Measurements from ENCODE around the gene ACP3.
A peak's percentile ranks its signal among the peaks of the same experiment; 100 is the strongest.

ACP3 gene

DNA sequence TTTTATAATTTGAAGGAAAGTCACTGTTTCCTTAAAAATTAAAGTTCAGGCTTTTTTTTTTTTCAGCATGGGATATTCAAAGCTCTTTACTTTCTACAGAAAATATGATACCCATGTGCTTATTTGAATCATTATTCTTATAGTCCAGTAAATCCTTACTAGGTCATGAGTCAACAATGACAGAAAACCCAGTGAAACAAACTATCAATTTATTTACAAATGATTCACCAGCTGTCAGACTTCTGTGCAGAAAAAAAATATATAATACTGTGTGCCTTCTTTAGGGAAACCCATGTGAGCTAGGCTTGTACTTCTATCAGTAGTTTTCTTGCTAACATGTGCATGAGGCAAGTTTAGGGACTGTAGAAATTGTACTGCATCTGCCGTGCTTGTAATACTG is 1.2 kb downstream of the ACP3 start:
- FAIRE-seq = no peak

DNA sequence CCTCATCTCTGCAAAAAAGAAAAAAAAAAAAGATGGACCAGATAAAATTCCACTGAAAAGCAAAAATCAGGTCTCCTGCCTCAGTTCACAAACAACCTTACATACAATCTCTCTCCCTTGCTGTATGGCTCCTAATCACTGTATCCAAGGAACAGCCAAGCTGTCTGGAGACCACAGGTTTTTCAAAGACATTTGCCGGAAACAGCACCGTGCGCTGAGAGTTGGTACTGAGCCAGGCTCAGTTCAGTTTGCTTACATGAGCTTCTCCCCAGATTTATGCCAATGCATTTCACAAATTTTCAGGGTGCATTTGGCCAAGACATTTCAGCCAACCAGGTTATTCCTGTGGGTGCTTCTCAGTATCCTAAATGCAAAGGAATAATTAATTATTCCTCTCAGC is 4.1 kb downstream of the ACP3 start:
- FAIRE-seq = no peak

DNA sequence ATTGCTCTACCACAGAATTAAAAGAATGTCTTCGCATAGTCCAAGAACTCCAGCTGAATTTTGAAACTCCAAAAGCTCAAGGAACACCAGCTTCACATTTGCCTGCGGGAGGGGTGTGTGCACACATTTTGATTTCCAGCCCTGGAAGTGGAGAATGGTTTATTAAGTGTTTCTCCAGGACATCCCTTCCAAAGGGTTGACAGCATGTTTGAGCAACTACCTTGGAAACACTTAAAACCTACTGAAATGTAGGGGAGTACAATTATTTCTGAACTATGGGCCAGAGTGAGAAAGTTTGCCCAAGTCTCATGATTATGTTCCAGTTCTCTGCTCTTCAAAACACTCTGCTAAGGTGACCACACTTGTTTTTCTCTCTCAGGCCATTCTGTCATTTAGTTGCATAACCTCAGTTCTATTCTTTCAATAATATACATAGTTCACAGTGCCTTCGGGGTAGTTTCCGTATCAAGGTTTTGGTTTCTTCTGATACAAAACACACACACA is 7.9 kb downstream of the ACP3 start:
- no peak for FAIRE-seq

DNA sequence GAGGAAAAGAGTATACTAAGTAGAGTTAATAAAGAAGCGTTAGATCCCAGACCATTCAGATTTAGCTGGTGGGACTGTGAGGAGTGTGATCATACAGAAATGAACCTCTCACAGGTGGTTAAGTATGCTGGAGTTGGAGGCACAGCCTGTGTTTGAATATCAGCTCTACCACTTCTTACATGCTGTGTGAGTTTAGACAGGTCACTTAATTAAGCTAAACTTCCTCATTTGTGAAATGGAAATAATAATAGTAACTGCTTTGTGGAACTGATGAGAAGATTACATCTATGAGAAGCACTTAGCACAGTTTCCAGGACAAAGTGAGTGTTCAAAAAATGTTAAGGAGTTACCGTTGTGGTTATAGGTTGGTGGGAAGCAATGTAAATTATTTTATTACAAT is 8.4 kb downstream of the ACP3 start:
- no peak for FAIRE-seq

DNA sequence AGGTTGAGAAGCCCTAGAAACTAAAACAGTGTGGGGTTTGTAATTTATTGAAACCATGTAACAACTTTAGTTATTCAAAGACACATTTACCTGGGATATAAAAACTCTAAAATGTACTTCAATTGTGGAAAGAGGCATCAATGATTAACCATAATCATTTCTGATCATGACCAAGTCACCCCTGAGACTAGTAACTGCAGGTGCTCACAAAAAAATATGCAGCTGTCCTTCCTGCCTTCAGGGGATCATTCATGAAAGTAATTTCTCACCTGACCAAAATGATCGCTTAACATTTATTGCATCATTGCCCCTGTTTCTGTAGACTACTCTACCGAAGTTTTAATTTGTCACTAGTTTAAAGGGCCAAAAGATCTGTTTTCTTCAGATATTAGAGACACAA is 9.0 kb downstream of the ACP3 start:
- no peak for FAIRE-seq

DNA sequence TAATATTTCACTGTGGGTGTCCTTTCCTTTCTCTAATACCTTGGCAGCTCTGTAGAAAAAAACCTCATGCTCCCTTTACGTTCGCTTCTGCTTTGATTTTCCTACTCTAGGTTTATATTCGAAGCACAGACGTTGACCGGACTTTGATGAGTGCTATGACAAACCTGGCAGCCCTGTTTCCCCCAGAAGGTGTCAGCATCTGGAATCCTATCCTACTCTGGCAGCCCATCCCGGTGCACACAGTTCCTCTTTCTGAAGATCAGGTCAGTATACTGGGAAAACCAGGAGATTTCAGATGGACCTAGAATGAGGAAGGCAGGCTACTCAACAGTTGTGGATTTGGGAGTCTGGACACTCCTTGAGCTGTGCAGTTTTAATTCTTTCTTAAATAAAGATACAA is 14.9 kb downstream of the ACP3 start:
- FAIRE-seq = no peak

DNA sequence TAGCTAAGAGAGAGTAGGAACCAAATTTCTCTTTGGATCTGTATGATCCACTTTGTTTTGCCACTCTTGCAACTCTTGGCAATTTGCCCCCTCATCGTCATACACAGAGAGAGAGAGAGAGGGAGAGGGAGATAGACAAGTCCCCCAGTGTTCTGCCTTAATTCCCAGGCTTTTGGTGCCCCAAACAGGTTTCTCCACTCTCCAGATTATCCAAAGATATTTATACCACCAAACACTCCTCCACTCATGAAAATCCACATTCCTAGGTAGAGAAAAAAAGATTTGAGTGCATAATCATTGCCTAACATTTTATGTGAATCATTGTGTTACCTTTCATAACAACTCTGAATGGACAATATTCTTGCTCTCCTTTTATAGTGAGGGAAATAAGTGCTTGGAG is 15.3 kb downstream of the ACP3 start:
- FAIRE-seq = no peak

DNA sequence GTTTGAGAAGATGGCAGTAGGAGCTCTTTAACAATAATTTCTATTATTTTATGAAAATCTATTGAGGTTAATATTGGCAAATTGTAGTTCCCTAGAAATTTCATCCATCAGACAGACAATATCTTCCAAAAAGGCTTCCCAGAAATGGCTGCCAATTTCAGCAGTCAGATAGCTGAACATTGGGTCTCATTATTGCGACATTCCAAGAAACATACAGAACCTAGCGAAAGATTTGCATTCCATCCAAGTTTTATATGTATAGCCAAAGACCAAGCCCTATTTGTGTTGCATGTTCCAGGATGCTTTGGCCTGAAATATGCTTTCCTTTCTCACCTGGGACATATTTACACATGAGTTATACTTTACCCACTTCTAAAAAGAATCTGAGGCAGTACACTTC is 24.5 kb downstream of the ACP3 start:
- no peak for FAIRE-seq

DNA sequence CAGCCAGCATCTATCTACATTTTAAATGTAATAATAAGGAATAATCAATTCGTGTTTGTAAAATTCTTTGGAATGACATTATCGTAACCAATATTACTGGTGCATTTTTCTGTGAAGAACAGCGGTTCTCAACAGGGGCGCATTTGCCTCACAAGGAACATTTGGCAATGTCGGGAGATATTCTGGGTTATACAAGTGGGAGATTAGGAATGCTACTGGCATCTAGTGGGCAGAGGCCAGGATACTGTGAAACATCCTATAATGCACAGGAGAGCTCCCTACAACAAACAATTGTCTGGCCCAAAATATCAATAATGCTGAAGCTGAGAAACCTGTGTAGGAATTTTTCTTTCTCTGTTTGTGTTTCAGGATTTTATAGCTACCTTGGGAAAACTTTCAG is 25.0 kb downstream of the ACP3 start:
- FAIRE-seq = no peak

DNA sequence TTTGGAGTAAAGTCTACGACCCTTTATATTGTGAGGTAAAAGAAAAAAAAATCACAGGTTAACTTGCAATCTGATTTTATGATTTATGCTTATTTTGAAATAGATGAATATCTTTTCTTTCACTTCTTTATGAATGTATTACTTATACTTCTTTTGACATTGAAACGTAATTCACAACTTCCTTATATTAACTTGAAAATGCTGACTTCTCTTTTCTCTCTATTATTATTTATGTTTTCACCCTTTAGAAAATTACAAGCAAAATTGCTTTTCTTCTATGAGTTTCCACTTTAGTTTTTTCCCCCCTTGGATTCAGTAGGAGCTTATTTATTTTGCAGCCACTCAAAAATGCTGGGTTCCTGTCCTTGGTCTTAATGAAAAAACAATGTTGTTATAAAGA is 25.4 kb downstream of the ACP3 start:
- FAIRE-seq = no peak

DNA sequence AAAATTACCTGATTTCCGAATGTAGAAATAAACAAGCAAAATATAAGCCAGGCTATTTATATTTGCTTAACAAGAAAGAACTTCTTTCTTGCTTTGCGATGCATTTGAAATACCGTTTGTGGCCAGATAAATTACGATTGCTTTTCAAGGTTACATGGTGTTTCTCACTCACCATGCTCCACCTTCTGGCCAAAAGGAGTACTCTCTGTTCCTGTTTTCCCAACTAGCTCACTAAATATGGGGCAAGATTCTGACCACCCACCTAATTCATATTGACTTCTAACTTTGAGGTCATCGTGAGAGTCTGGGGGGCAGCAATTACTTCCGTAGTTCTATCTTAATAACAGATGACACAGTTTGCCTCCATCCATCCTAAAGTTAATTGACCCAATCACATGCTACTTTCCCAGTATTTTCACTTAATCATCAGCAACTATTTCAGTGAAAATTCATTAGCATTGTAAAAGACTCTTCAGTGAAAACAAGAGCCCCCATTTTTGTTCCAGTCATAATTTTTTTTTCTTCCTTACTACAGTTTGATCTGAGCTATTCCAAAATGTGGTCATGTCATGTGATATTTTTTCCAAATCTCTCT is 25.9 kb downstream of the ACP3 start:
- peak; percentile 85 for FAIRE-seq

DNA sequence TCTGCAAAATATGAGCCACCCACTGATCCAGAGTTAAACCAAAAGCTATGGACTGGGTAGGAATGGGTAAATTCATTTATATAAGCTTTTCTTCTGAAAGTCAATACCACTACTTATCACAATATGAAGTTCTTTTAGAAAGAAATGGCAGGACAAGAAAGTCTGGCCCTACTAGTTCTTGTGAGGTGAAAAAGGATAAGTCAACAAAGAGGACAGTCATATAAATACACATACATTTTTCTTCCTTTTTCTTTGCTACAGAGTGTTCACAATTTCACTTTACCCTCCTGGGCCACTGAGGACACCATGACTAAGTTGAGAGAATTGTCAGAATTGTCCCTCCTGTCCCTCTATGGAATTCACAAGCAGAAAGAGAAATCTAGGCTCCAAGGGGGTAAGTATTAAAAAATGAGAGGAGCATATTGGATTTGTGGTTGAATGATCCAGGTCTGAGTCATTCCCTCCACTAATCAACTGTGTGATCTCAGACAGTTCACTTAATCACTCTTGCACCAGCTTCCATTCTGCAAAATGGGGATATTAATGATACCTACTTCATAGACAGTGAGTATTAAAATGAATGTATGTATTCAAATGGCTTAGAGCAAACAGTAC is 27.6 kb downstream of the ACP3 start:
- FAIRE-seq = no peak

DNA sequence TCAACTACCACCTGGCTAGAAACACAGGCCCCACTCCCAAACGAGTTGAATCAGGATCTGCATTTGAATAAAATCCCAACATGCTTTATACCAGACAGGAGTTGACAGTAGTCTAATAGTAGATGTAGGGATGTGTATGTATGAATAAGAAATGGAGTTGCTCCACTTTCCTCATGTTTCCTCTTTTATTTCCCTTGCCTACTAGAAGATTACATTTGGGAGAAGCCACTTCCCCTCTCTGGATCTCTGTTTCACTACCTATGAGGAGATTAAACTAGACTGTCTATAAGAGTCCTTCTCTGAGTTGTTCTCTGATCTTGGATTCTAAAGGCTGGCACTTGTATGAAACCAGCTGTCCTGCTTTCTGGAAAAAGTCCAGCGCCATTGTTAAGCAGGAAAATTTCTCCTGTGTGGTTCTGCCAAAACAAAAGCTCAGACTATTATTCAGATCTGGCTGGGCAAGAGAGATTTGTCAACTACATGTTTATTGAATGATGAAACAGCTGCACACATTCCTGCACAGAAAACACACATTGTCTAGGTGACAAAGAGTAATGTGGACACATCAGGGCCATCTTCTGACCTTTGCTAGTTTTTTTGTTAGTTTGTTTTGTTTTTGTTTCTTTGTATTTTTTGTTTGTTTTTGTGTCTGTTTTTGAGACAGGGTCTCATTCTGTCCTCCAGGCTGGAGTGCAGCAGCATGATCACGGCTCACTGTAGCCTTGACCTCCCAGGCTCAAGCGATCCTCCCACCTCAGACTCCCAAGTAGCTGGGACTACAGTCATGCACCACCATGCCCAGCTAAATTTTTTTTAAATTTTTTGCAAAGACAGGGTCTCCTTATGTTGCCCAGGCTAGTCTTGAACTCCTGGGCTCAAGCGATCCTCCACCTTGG is 29.9 kb downstream of the ACP3 start:
- no peak for FAIRE-seq

DNA sequence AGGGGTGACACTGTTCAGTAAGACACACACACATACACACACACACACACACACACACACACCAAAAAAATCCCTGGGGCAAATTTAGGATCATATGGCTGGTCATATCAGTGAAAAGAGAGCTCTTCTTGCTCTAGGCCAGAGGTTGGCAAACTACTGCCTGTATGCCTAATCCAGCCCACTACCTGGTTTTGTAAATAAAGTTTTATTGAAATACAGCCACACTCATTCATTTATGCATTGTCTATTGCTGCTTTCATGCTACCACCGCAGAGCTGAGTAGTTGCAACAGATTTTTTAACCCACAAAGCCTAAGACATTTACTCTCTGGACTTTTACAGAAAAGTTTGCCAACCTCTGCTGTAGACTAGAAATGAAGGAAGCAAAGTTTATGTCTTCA is 30.6 kb downstream of the ACP3 start:
- no peak for FAIRE-seq

DNA sequence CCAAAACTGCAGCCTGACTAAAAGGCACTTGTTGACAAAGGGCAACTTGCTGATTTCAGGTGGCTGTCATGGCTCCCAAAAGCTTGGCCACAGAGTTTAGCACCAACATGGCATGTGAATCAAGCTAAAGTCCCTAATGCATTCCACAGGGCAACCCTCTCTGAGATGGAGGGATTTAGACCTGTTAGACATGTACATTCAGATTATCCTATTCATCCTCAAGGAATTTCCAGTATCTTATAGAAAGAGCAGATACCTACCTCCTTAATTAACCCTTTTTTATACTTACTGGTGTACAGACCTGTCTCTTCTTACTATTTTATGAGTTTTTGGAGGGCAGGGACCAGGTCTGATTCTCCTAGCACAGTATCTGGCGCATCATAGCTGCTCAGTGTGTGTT is 31.3 kb downstream of the ACP3 start:
- FAIRE-seq = no peak

DNA sequence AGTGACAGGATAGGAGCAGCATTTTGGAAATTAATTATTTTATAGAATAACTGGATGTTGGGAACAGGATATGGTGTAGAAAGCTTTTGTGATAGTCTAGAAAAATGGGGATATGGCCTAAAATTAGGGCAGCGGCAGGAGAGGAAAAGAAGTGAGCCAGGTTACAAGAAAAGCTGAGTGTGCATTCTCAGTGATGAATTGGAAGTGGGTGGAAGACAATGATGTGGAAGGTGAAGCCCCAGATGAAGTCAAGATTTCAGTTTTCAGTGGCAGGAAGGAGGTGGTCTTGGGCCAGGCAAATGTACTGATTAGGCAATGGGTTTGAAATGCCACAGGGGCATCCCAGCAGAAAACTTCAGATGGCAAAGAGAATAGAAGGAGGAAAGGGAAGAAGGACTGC is 33.6 kb downstream of the ACP3 start:
- FAIRE-seq = no peak

DNA sequence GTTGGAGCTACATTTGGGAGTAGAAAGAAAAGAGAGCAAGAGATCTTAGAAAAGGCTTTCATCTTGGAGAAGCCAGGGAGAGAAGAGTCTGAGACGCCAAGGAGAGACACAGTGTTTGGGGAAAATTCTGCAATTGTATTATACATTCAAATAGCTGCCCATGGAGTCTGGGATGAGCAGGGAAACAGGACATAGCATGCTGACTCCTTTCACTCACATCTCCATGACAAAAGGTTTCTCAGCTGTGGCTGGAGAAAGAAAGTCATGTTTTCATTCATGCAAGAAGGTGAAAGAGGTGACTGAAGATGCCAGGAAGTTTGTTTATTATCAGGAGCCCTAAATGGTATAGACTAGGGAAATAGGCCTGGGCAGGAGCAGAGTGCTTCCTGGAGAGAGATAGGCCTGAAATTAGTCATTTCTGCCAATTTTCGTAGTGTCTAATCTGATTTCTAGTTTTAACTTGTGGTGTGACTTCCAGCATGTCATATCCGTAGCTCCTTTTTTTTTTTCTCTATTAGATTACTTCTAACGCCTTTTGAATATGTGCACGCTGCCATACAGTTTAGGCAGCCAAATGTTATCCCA is 34.1 kb downstream of the ACP3 start:
- no peak for FAIRE-seq

DNA sequence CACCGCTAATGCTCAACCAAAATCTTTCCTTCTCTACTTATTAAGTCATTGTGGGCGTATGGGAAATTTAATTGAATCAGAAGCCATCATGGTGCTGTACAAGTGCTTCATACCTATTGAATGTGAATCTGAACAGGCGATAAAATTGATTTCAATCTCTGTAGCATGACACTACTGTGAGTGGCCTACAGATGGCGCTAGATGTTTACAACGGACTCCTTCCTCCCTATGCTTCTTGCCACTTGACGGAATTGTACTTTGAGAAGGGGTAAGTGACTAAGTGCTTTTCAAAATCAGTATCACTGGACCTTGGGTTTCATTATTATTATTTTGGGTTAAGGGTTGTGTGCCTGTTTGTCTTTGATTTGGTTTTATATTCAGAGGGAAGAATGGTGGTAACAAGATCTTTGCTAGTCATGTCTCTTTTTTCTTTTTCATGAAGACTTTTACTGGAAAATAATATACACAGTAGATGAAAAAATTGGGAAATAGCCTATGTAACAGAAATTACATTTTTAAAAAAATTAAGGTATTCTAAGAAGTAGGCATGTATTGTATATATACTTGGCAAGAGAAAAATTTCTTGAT is 35.4 kb downstream of the ACP3 start:
- peak; percentile 95 for FAIRE-seq

DNA sequence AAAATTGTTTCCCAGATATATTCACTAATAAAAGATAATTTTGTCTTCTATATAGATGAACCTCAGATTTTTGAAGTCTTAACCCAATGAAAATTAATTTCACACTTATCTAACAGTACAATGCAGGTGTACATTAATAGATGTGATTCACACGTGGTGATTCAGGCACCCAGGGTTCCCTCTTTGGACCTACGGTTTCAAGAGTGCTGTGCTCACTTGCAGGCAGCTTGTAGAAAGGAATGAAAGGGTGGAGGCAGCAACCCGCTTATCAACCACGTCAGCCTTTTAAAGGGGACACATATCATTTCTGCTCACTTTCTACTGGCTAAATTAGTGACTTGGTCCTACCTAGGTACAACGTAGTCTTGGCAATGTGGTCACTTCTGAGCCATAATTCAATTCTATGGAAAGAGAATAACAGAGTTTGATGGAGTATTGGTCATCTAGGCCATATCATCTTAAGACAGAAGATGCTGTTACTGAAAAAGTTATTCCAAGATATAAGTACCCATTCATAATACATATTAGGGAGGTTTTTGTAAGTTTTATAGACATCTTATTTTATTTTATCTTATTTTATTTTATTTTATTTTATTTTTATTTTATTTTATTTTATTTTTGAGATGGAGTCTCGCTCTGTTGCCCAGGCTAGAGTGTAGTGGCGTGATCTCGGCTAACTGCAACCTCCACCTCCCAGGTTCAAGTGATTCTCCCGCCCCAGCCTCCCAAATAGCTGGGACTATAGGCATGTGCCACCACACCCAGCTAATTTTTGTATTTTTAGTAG is 37.9 kb downstream of the ACP3 start:
- FAIRE-seq = peak; percentile 19

DNA sequence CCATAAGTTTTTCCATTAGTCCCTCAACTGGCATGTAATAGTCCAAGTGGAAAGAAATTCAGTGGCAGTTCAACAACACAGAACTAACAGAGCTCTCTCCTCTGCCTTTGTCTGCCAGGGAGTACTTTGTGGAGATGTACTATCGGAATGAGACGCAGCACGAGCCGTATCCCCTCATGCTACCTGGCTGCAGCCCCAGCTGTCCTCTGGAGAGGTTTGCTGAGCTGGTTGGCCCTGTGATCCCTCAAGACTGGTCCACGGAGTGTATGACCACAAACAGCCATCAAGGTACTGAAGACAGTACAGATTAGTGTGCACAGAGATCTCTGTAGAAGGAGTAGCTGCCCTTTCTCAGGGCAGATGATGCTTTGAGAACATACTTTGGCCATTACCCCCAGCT is 39.4 kb downstream of the ACP3 start:
- FAIRE-seq = no peak

DNA sequence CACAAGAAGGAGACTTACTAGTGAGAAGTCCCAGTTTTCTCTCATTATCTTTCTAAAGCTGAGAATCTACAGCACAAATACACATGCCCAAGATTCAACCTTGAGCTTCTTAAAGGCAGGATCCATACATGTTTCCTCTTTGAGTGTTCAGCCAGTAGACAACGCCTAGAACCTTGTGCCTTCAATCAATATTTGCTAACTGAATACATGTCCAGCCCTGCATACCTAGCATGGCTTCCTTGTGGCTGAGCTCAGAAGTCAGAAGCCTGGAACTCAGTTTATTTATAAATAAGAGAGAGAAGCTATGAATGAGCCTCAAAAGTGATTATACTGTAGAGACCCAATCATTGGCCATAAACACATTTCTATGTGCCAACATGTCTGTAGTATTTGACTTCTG is 43.5 kb downstream of the ACP3 start:
- no peak for FAIRE-seq

DNA sequence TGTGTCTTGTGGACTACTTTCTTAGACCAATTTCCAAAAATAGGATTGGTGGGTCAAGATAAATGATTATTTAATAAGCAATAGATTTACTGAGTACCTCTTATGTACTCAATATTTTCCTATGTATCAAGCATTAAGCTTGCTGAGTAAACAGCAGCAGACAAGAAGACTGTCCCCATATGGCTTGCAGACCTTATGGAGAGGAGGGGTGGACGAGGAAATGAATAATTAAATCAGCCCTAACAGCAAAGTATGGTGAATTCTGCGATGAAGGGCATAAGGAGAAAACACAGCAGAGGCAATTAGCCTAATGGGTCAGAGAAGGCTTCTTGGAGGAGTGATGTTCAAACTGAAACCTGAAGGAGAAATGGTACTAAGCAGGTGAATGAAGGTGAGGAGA is 45.1 kb downstream of the ACP3 start:
- no peak for FAIRE-seq

DNA sequence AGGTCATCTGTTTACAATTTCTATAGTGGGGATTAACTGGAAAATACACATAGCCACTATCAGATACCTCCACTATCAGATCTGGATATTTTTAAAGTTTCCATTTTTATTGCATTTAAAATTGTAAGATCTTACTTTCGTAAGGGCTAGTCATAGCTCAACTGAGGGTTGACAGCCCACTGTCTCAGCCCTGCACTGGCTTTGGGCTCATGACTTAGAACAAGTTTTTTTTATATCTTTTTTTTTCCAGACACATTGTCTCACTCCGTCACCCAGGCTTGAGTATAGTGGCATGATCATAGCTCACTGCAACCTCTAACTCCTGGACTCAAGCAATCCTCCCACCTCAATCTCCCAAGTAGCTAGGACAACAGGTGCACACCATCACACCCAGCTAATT is 51.3 kb downstream of the ACP3 start:
- FAIRE-seq = no peak

Data from A204.1 (cell line).